HL-60 (cell line): ENCODE data around the gene EPHA4.

Experiments
- DNase-seq, 2 experiments: peaks; one replicate each; pipeline ENCODE4 v3.0.0-alpha.2; 2010 to 2020; ENCODE audit warnings: low read depth in 1 of 2, low spot score in 1 of 2
- H3K27ac ChIP-seq: fragments of 250-450 bp; sonication (Bioruptor Pico); replicated peaks from 2 replicates; pipeline ENCODE4 v1.5.1; 2020; ENCODE audit warnings: mild to moderate bottlenecking, moderate library complexity
- H3K27me3 ChIP-seq: fragments of 250-450 bp; sonication (Bioruptor Pico); 2 replicates; pipeline ENCODE4 v1.5.1; 2021; ENCODE audit warnings: mild to moderate bottlenecking, moderate library complexity; ENCODE audit not compliant: insufficient read depth, poor library complexity, severe bottlenecking
- H3K4me3 ChIP-seq: replicated peaks from 2 replicates; pipeline ENCODE4 v1.5.1; 2011; ENCODE audit warnings: mild to moderate bottlenecking, control low read depth, low read length; ENCODE audit not compliant: insufficient read depth
- CTCF ChIP-seq: IDR thresholded peaks from one replicate; pipeline ENCODE4 v1.5.1; 2011; ENCODE audit warnings: low read length, control low read depth, inconsistent platforms; ENCODE audit not compliant: insufficient read depth
- GABPA ChIP-seq: IDR thresholded peaks from 2 replicates; pipeline ENCODE4 v1.6.1; 2012; ENCODE audit warnings: low read depth
- POLR2AphosphoS5 ChIP-seq: IDR thresholded peaks from 2 replicates; pipeline ENCODE4 v1.6.1; 2012; ENCODE audit warnings: low read depth
- REST ChIP-seq: IDR thresholded peaks from 2 replicates; pipeline ENCODE4 v1.6.1; 2012; ENCODE audit warnings: low read depth; ENCODE audit not compliant: insufficient replicate concordance
- SPI1 ChIP-seq: IDR thresholded peaks from 2 replicates; pipeline ENCODE4 v1.6.1; 2012; ENCODE audit warnings: low read depth, mild to moderate bottlenecking, borderline replicate concordance

Gene EPHA4

DNA sequence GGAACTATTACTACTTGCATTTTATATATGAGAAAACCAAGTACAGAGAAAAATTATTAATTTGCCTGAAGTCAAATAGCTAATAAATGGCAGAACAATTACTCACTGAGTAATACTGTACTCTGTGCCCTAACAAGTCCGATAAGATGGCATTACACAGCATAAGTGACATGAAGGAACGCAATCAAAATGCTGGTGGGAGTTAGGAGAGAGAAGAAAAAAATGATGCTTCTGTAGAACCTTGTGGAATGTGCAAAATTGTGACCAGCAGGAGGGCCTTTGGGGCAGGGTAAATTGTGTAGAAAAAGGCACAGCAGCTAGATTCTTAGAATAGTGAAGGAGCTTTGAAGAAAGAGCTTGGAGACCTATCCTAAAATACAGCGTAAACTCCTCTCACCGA lies 32.9 kb downstream of the EPHA4 start:
- DNase-seq, result no peak
- no peaks in the 10 kb centered on the region for H3K27me3 ChIP-seq
- no peak overlapping the region for H3K4me3 ChIP-seq
- TF ChIP-seq SPI1 (no peak), CTCF (no peak), REST (no peak), POLR2AphosphoS5 (no peak), GABPA (no peak)
- H3K27ac ChIP-seq, result no peak overlapping the region

DNA sequence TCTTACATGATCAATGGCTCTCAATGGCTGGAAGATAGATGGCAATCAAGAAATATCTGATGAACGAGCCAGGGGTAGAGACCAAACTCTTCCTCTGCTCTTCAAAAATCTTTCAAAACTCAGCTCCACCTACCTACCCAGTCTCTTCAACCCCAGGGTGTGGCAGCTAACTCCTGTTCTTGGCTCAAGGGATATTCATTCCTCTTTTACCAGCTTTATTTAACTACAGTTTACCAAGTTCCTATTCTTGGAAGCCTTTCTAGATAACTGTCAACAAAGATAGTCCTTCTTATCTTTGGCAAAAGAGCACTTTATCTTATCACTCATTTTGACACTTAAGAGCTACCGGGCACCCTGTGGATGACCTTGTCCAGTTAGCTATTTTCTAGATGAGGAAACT lies 36.3 kb downstream of the EPHA4 start:
- Histone ChIP-seq H3K4me3 (no peak overlapping the region), H3K27me3 (no peaks in the 10 kb centered on the region), H3K27ac (no peak overlapping the region)
- TF ChIP-seq GABPA, result no peak
- no peak for DNase-seq

DNA sequence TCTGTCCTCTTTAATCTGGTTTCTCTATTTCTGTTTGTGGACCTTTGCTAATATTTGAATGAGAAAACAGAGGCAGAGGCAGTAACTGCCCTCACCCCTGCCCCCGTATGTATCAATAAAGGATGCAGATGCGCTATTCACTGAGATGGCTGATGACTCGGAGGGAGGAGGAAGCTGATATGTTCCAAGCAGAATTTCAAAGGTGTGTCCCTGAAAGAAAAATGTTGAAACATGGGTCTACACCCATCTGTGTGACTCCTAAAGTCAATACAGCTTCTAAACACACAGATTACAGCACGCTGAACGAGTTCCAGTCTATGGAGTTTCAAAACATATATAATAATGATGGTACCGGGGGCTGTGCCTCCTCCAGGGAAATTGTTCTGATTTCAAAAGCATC lies 38.8 kb downstream of the EPHA4 start:
- TF ChIP-seq GABPA, result no peak
- TF ChIP-seq POLR2AphosphoS5, result no peak
- no peak overlapping the region for H3K27ac ChIP-seq
- DNase-seq, result no peak
- H3K27me3 ChIP-seq, result no peaks in the 10 kb centered on the region
- no peak overlapping the region for H3K4me3 ChIP-seq

DNA sequence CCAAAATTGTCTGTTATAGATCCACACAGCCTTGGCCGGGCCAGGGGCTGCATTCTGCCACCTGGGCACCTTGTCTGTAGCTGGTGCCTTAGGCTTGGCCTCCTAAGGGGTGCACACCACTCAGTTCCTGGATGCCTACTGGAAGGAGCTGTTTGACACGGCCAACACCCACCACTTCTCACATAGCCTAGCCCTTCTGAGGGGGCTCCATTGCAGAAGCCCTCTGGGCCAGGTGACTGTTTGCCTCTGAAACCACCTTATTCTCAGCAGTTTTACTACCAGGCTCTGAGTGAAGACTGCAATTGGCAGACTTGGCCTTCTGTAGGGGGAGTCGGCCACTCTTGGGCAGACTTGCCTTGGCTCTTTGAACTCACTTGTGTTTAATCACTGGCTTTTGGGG lies 39.5 kb downstream of the EPHA4 start:
- DNase-seq, result no peak
- no peaks in the 10 kb centered on the region for H3K27me3 ChIP-seq
- TF ChIP-seq SPI1 (no peak), GABPA (no peak), REST (no peak), POLR2AphosphoS5 (no peak), CTCF (no peak)
- no peak overlapping the region for H3K4me3 ChIP-seq
- no peak overlapping the region for H3K27ac ChIP-seq

DNA sequence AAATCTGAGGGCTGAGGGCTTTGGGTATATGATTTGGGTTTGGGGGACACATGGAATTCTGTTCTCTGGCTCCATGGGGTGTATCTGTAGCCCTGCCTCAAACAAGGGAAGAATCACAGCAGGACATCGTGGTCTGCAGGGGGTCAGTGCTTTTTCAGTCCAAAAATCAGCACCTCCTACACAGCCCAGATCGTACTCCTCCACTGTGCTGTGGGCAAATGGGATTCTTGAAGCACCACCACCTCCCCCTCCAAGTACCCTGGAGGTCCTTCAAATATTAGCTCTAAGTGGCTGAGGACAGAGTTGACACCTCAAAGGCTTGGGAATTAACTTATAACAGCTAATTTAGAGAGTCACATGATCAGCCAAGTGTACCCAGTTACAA lies 41.5 kb downstream of the EPHA4 start:
- no peak for DNase-seq
- Histone ChIP-seq H3K27ac (no peak overlapping the region), H3K27me3 (no peaks in the 10 kb centered on the region), H3K4me3 (no peak overlapping the region)
- TF ChIP-seq GABPA (no peak), SPI1 (no peak), POLR2AphosphoS5 (no peak), CTCF (no peak), REST (no peak)
